HepG2 (cell line): ENCODE results near the gene MTA2. TPM values are rescaled to one million over a fixed set of nuclear protein-coding genes. Genes with fewer than 3 reads are reported as not detected.
A peak's percentile ranks its signal among the peaks of the same experiment; 100 is the strongest.

ENCODE experiments used
- ATM ChIP-seq: fragments of 450-650 bp; IDR thresholded peaks from 2 replicates; pipeline ENCODE4 v1.7.1; 2017; ENCODE audit warnings: mild to moderate bottlenecking, borderline replicate concordance
- GABPA ChIP-seq, 2 experiments: IDR thresholded peaks; 2 replicates each; pipeline ENCODE4 v1.6.1; 2011 to 2016; ENCODE audit warnings: low read depth in 2 of 2, low read length in 1 of 2, missing biosample characterization in 1 of 2, missing genetic modification characterization in 1 of 2
- HHEX ChIP-seq: IDR thresholded peaks from 2 replicates; pipeline ENCODE4 v1.6.1; 2016; ENCODE audit warnings: control low read depth
- HNRNPH1 ChIP-seq: fragments of 200-400 bp; formaldehyde crosslinking; optimal IDR thresholded peaks from 2 replicates; pipeline ENCODE3; 2017; ENCODE audit warnings: mild to moderate bottlenecking, low read depth, low read length
- JUN ChIP-seq: sonication (generic); formaldehyde crosslinking; IDR thresholded peaks from 2 replicates; pipeline ENCODE4 v1.4.0; 2020; ENCODE audit warnings: mild to moderate bottlenecking, missing genetic modification reagents
- KDM5A ChIP-seq: fragments of 200-600 bp; sonication (generic); IDR thresholded peaks from 2 replicates; pipeline ENCODE4 v1.7.0; 2018; ENCODE audit warnings: antibody characterized with exemption, mild to moderate bottlenecking, low read length, borderline replicate concordance
- NCOA2 ChIP-seq: sonication (generic); formaldehyde crosslinking; IDR thresholded peaks from 2 replicates; pipeline ENCODE4 v1.8.0; 2022; ENCODE audit warnings: inconsistent platforms
- NFATC3 ChIP-seq: sonication (generic); formaldehyde crosslinking; IDR thresholded peaks from 2 replicates; pipeline ENCODE4 v1.5.1; 2020; ENCODE audit warnings: mild to moderate bottlenecking, missing genetic modification reagents
- PAF1 ChIP-seq: IDR thresholded peaks from 2 replicates; pipeline ENCODE4 v1.6.1; 2016; ENCODE audit warnings: missing genetic modification reagents, missing compliant biosample characterization
- PITX1 ChIP-seq: sonication (generic); formaldehyde crosslinking; IDR thresholded peaks from 2 replicates; pipeline ENCODE4 v1.5.1; 2020; ENCODE audit warnings: mild to moderate bottlenecking, missing genetic modification reagents
- SAFB2 ChIP-seq: sonication (generic); formaldehyde crosslinking; IDR thresholded peaks from 2 replicates; pipeline ENCODE4 v1.5.1; 2020; ENCODE audit warnings: missing genetic modification reagents, low read depth, mild to moderate bottlenecking, borderline replicate concordance
- ZNF235 ChIP-seq: sonication (generic); formaldehyde crosslinking; IDR thresholded peaks from 2 replicates; pipeline ENCODE4 v1.8.1; 2023; ENCODE audit warnings: mild to moderate bottlenecking, missing genetic modification reagents, borderline replicate concordance
- ZNF264 ChIP-seq: sonication (generic); formaldehyde crosslinking; IDR thresholded peaks from 2 replicates; pipeline ENCODE4 v1.4.0; 2020; ENCODE audit warnings: missing genetic modification reagents
- ZNF510 ChIP-seq: sonication (generic); formaldehyde crosslinking; IDR thresholded peaks from 2 replicates; pipeline ENCODE4 v1.4.0; 2020; ENCODE audit warnings: low read depth, mild to moderate bottlenecking, missing genetic modification reagents
- ZNF572 ChIP-seq: sonication (generic); formaldehyde crosslinking; IDR thresholded peaks from 2 replicates; pipeline ENCODE4 v1.5.1; 2020; ENCODE audit warnings: mild to moderate bottlenecking, missing genetic modification reagents
- ZNF577 ChIP-seq: sonication (generic); formaldehyde crosslinking; IDR thresholded peaks from 2 replicates; pipeline ENCODE4 v1.4.0; 2020; ENCODE audit warnings: mild to moderate bottlenecking, low read depth, missing genetic modification reagents, borderline replicate concordance
- ZNF598 ChIP-seq: sonication (generic); formaldehyde crosslinking; IDR thresholded peaks from 2 replicates; pipeline ENCODE4 v1.5.1; 2020; ENCODE audit warnings: mild to moderate bottlenecking, missing genetic modification reagents, borderline replicate concordance
- ZNF644 ChIP-seq: IDR thresholded peaks from 2 replicates; pipeline ENCODE4 v1.6.1; 2016; ENCODE audit warnings: low read depth
- ZNF713 ChIP-seq: sonication (generic); formaldehyde crosslinking; IDR thresholded peaks from 2 replicates; pipeline ENCODE4 v1.4.0; 2020; ENCODE audit warnings: mild to moderate bottlenecking, missing genetic modification reagents
- ZNF772 ChIP-seq: sonication (generic); formaldehyde crosslinking; IDR thresholded peaks from 2 replicates; pipeline ENCODE4 v1.5.0; 2020; ENCODE audit warnings: mild to moderate bottlenecking, missing genetic modification reagents
- ZNF781 ChIP-seq: sonication (generic); formaldehyde crosslinking; IDR thresholded peaks from 2 replicates; pipeline ENCODE4 v1.5.1; 2020; ENCODE audit warnings: borderline replicate concordance, mild to moderate bottlenecking, missing genetic modification reagents; ENCODE audit errors: not compliant biosample characterization
- ZNF782 ChIP-seq: sonication (generic); formaldehyde crosslinking; IDR thresholded peaks from 2 replicates; pipeline ENCODE4 v1.4.0; 2020; ENCODE audit warnings: missing genetic modification reagents, mild to moderate bottlenecking, borderline replicate concordance
- polyA plus RNA-seq, 8 experiments: library from polyadenylated mRNA; depleted of rRNA in 3 of 8; stranded (reverse) in 7 of 8; unstranded in 1 of 8; fragments of >200 nt; fragmentation: Illumina TruSeq in 4 of 8; extraction: Trizol in 4 of 8; gene quantifications; 2 replicates each; pipeline versions ENCODE4 v1.2.1 to v1.2.3, GENCODE V29; 2011 to 2016; ENCODE audit warnings: low read depth in 4 of 8, missing spikeins in 1 of 8, mixed read lengths in 1 of 8; ENCODE audit not compliant: insufficient read depth in 1 of 8
- total RNA-seq, 5 experiments: library from RNA; depleted of rRNA; stranded (reverse); fragments of >200 nt; fragmentation: Illumina TruSeq; extraction: Trizol; gene quantifications; 2 replicates each; pipeline ENCODE4 v1.2.3, GENCODE V29; 2016; ENCODE audit warnings: low read depth in 1 of 5
- TF ChIP-seq, protein P1 (sequence below): sonication (generic); formaldehyde crosslinking; IDR thresholded peaks from 2 replicates; pipeline ENCODE4 v1.5.1; 2020; ENCODE audit warnings: missing genetic modification reagents, mild to moderate bottlenecking, borderline replicate concordance
- TF ChIP-seq, protein P2 (sequence below): sonication (generic); formaldehyde crosslinking; conservative IDR thresholded peaks from 2 replicates; pipeline ENCODE4 v1.8.0; 2022; ENCODE audit warnings: mild to moderate bottlenecking, moderate library complexity, missing genetic modification reagents
- TF ChIP-seq, protein P3 (sequence below): sonication (generic); formaldehyde crosslinking; IDR thresholded peaks from 2 replicates; pipeline ENCODE4 v1.8.0; 2022; ENCODE audit warnings: low read depth, missing genetic modification reagents

The MTA2 gene
- total and polyA plus RNA-seq, 2 of the 13 experiments (the other 11 are each of a cell fraction or from before 2014, with no cell fraction given), result 14.0 to 70.0 TPM

DNA sequence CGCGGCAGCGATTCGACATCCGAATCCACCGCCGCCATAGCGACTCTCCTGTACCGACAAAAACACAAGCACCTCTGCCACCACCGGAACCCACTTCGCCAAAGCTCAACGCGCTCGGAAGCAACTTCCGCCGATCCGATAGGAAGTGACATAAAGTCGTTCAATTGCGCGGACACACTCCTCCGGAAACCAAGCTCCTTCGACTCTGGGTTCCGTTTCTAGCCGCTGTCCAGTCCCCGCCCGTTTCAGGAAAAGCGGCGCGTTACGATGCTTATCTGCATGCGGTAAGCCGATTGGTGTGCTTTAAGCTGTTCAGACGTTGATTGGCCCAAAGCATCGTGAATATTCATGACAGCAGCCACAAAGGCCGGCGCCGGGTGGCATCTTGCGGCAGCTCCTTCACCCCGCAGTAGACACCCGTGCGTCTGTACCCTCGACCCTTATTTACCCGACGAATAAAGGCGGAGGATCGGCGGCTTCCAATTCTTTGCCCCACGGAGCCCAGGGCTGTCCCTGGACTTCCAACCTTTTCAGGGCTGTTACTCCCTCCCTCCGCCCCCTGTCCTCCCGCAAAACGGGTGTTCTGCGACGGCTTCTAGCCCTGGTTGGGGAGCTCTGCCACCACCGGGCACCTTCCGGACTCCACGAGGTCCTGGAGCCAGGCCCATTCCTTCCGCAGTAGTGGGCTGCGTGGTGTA, 10.1 kb downstream of the MTA2 start, which contains the start of gene TUT1 (continued):
- TF ChIP-seq HHEX (CRISPR knock-in tag) (no peak; the same call in 1 of the 2 replicates), ZNF235 (CRISPR knock-in tag) (0 out of 2 replicates have a peak, but pooled peaks have one; percentile 33), ZNF577 (CRISPR knock-in tag) (no peak), SAFB2 (CRISPR knock-in tag) (no peak; the same call in 1 of the 2 replicates), ZNF781 (CRISPR knock-in tag) (peak; percentile 50), NCOA2 (CRISPR knock-in tag) (peak; percentile 56; the same call in 1 of the 2 replicates), ZNF772 (CRISPR knock-in tag) (peak; percentile 90; the same call in 1 of the 2 replicates), NFATC3 (CRISPR knock-in tag) (peak; percentile 3; the same call in 1 of the 2 replicates), HNRNPH1 (no peak), ZNF510 (CRISPR knock-in tag) (no peak), ZNF782 (CRISPR knock-in tag) (peak; percentile 72; the same call in 1 of the 2 replicates), ZNF264 (CRISPR knock-in tag) (no peak), JUN (CRISPR knock-in tag) (peak; percentile 50; the same call in 1 of the 2 replicates), ATM (no peak), ZNF598 (CRISPR knock-in tag) (peak; percentile 78; the same call in 1 of the 2 replicates), GABPA (IDR thresholded peaks at IDR 0.05; ENCODE audit: low read depth, low read length) (peak; percentile 98), GABPA (CRISPR knock-in tag; IDR thresholded peaks at IDR 0.05; ENCODE audit: low read depth) (peak; percentile 100), PAF1 (CRISPR knock-in tag) (no peak), KDM5A (peak; percentile 96; the same call in 1 of the 2 replicates), ZNF644 (no peak), ZNF572 (0 out of 2 replicates have a peak, but pooled peaks have one; percentile 25), ZNF713 (no peak), PITX1 (CRISPR knock-in tag) (peak; percentile 73; the same call in 1 of the 2 replicates)
- TF ChIP-seq, protein P1, sequence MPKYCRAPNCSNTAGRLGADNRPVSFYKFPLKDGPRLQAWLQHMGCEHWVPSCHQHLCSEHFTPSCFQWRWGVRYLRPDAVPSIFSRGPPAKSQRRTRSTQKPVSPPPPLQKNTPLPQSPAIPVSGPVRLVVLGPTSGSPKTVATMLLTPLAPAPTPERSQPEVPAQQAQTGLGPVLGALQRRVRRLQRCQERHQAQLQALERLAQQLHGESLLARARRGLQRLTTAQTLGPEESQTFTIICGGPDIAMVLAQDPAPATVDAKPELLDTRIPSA, result no peak
- TF ChIP-seq, protein P2, sequence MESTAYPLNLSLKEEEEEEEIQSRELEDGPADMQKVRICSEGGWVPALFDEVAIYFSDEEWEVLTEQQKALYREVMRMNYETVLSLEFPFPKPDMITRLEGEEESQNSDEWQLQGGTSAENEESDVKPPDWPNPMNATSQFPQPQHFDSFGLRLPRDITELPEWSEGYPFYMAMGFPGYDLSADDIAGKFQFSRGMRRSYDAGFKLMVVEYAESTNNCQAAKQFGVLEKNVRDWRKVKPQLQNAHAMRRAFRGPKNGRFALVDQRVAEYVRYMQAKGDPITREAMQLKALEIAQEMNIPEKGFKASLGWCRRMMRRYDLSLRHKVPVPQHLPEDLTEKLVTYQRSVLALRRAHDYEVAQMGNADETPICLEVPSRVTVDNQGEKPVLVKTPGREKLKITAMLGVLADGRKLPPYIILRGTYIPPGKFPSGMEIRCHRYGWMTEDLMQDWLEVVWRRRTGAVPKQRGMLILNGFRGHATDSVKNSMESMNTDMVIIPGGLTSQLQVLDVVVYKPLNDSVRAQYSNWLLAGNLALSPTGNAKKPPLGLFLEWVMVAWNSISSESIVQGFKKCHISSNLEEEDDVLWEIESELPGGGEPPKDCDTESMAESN (CRISPR knock-in tag), result peak; percentile 93
- TF ChIP-seq, protein P3, sequence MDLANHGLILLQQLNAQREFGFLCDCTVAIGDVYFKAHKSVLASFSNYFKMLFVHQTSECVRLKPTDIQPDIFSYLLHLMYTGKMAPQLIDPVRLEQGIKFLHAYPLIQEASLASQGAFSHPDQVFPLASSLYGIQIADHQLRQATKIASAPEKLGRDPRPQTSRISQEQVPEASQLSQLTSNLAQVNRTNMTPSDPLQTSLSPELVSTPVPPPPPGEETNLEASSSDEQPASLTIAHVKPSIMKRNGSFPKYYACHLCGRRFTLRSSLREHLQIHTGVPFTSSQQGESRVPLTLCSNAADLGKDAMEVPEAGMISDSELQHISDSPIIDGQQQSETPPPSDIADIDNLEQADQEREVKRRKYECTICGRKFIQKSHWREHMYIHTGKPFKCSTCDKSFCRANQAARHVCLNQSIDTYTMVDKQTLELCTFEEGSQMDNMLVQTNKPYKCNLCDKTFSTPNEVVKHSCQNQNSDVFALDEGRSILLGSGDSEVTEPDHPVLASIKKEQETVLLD (CRISPR knock-in tag), result peak; percentile 88
